Measurements from ENCODE around the gene HYPK.
A peak's percentile ranks its signal among the peaks of the same experiment; 100 is the strongest.

DNA sequence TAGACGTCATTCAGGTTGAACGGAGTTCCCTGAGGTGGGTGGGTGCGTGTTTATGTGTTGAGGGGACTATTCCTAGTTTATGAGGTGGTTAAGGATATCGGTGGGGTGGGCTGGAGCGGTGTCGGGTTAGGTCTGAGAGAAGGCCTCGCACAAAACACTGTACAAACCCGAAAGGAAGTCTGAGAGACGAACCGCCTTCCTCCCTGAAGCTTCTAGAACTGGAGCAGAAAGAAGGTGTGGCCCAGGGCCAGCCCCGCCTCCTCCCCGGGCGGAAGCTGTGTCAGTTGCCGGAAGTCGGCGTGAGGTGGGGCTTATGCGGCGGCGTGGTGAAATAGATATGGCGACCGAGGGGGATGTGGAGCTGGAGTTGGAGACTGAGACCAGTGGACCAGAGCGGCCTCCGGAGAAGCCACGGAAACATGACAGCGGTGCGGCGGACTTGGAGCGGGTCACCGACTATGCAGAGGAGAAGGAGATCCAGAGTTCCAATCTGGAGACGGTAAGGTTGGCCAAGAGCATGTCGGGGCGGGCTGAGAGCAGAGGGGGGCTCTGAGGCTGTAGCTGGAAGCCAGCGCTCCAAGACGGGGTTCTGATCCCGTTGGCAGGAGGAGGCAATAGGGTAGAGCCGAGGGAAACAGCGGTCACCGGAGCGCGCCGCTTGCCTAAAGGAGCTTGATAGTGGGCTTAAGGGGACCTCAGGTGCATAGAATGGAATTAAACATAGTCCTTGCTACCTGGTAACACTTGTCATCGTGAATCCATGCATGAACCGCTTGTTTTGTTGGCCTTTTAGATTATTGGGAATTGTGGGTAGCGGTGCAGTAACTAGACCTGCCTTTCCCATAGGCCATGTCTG is at the start of gene HYPK:
- TF ChIP-seq POLR2A (IDR thresholded peaks at IDR 0.05) (no peak), CTCF (IDR thresholded peaks at IDR 0.05 in 8 of 11, conservative IDR thresholded peaks at IDR 0.05 in 3 of 11) (no peak), POLR2AphosphoS5 (IDR thresholded peaks at IDR 0.05) (peak; percentile 95 to 97 (median 97))

All from spleen (tissue), 7 donors.